Common myeloid progenitor, CD34-positive (primary cell): ENCODE measurements around the gene COPG2.
"Not testable (repeated sequence)": the region's sequence is repeated elsewhere in the genome, so short reads cannot be mapped to it uniquely, and the experiment has no call there.

ENCODE experiments used
- CTCF ChIA-PET: fragments of 350-600 bp; sonication (Branson Sonifier 250); formaldehyde crosslinking; loops from one replicate; lab custom pipeline; 2021; ENCODE audit warnings: antibody characterized with exemption; lab: Charles Lee
- POLR2A ChIA-PET: fragments of 350-600 bp; sonication (Branson Sonifier 250); formaldehyde crosslinking; loops from one replicate; lab custom pipeline; 2021; ENCODE audit warnings: antibody characterized with exemption; lab: Charles Lee
- DNase-seq, 3 donors: peaks; one replicate each; pipeline versions ENCODE4 v3.0.0 to v3.0.0-alpha.2; 2013
- H3K27ac ChIP-seq, 2 experiments: 1 replicate in 1 of 2; 2 replicates in 1 of 2; pipeline ENCODE4 v1.7.0; 2013; ENCODE audit warnings: inconsistent platforms in 2 of 2, low read length in 2 of 2, mild to moderate bottlenecking in 2 of 2, low read depth in 1 of 2, moderate library complexity in 1 of 2; ENCODE audit not compliant: severe bottlenecking in 2 of 2, insufficient read depth in 1 of 2, poor library complexity in 1 of 2
- H3K27me3 ChIP-seq, 5 experiments: replicated peaks in 2 of 5; 1 replicate in 3 of 5; 2 replicates in 2 of 5; pipeline versions ENCODE4 v1.6.1 to v1.7.0; 2013; ENCODE audit warnings: low read length in 4 of 5, mild to moderate bottlenecking in 2 of 5, moderate library complexity in 2 of 5, inconsistent platforms in 1 of 5; ENCODE audit not compliant: insufficient read depth in 5 of 5, control insufficient read depth in 4 of 5
- H3K36me3 ChIP-seq, 4 experiments: 1 replicate in 2 of 4; 2 replicates in 2 of 4; pipeline versions ENCODE4 v1.6.1 to v1.7.0; 2013; ENCODE audit warnings: low read length in 3 of 4, control low read depth in 1 of 4, mild to moderate bottlenecking in 1 of 4; ENCODE audit not compliant: control insufficient read depth in 4 of 4, insufficient read depth in 4 of 4
- H3K4me1 ChIP-seq, 4 experiments: 1 replicate in 3 of 4; 2 replicates in 1 of 4; pipeline versions ENCODE4 v1.6.1 to v1.7.1; 2013; ENCODE audit warnings: low read length in 3 of 4, mild to moderate bottlenecking in 3 of 4, control low read depth in 1 of 4, inconsistent platforms in 1 of 4, moderate library complexity in 1 of 4; ENCODE audit not compliant: control insufficient read depth in 4 of 4, insufficient read depth in 4 of 4; ENCODE audit errors: control extremely low read depth in 1 of 4
- H3K4me3 ChIP-seq, 7 experiments: 1 replicate in 4 of 7; 2 replicates in 3 of 7; pipeline versions ENCODE4 v1.5.1 to v1.7.0; 2013; ENCODE audit warnings: mild to moderate bottlenecking in 7 of 7, low read length in 6 of 7, moderate library complexity in 6 of 7, inconsistent platforms in 2 of 7, low read depth in 2 of 7, control low read depth in 1 of 7; ENCODE audit not compliant: insufficient read depth in 4 of 7, control insufficient read depth in 1 of 7; ENCODE audit errors: extremely low read depth in 1 of 7
- H3K9me3 ChIP-seq, 5 experiments: 1 replicate in 4 of 5; 2 replicates in 1 of 5; pipeline versions ENCODE4 v1.6.1 to v1.7.1; 2013; ENCODE audit warnings: low read length in 4 of 5, mild to moderate bottlenecking in 2 of 5, inconsistent platforms in 1 of 5, low read depth in 1 of 5, moderate library complexity in 1 of 5; ENCODE audit not compliant: control insufficient read depth in 4 of 5, insufficient read depth in 2 of 5; ENCODE audit errors: control extremely low read depth in 1 of 5
- WGBS: methylation state at CpG from one replicate; pipeline ENCODE4 v1.1.5; 2013; ENCODE audit not compliant: insufficient coverage; 5-methylcytosine and 5-hydroxymethylcytosine counted together

COPG2 gene

DNA sequence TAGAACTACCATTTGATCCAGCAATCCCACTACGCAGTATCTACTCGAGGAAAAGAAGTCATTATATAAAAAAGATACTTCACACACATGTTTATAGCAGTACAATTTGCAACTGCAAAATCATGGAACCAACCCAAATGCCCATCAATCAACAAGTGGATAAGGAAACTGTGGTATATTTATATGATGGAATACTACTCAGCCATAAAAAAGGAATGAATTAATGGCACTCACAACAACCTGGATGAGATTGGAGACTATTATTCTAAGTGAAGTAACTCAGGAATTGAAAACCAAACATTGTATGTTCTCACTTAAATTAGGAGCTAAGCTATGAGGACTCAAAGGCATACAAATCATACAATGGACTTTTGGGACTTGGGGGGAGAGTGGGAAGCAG, 82.6 kb downstream of the COPG2 start:
- CTCF ChIA-PET, H3K9me3 ChIP-seq, H3K4me1 ChIP-seq, H3K36me3 ChIP-seq, H3K27ac ChIP-seq, POLR2A ChIA-PET, H3K27me3 ChIP-seq, DNase-seq, H3K4me3 ChIP-seq: not testable (repeated sequence)
- 100% methylated on average over 1 of the region's 2 CpGs for WGBS

DNA sequence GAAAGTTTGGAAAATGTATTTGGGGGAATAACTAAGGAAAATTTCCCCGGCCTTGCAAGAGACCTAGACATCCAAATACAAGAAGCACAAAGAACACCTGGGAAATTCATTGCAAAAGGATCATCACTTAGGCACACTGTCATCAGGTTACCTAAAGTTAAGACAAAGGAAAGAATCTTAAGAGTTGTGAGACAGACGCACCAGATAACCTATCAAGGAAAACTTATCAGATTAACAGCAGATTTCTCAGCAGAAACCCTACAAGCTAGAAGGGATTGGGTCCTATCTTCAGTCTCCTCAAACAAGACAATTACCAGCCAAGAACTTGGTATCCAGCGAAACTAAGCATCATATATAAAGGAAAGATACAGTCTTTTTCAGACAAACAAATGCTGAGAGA, 93.4 kb downstream of the COPG2 start:
- POLR2A ChIA-PET, H3K4me1 ChIP-seq, DNase-seq, H3K27ac ChIP-seq, H3K4me3 ChIP-seq, CTCF ChIA-PET, H3K36me3 ChIP-seq, H3K27me3 ChIP-seq, H3K9me3 ChIP-seq: not testable (repeated sequence)
- no CpG with 5 or more reads among the region's 3 CpGs for WGBS

DNA sequence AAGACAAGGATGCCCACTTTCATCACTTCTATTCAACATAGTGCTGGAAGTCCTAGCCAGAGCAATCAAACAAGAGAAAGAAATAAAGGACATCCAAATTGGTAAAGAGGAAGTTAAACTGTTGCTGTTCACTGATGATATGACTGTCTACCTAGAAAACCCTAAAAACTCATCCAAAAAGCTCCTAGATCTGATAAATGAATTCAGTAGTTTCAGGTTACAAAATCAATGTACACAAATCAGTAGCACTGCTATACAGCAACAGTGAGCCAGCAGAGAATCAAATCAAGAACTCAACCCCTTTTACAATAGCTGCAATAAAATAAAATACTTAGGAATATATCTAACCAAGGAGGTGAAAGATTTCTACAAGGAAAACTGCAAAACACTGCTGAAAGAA, 98.4 kb downstream of the COPG2 start:
- H3K36me3 ChIP-seq, CTCF ChIA-PET, H3K27ac ChIP-seq, DNase-seq, POLR2A ChIA-PET, H3K4me3 ChIP-seq, H3K27me3 ChIP-seq, H3K4me1 ChIP-seq: not testable (repeated sequence)
- peaks cover 4 to 19% (median 9%) of the 10 kb centered on the region in 5 experiments for H3K9me3 ChIP-seq

DNA sequence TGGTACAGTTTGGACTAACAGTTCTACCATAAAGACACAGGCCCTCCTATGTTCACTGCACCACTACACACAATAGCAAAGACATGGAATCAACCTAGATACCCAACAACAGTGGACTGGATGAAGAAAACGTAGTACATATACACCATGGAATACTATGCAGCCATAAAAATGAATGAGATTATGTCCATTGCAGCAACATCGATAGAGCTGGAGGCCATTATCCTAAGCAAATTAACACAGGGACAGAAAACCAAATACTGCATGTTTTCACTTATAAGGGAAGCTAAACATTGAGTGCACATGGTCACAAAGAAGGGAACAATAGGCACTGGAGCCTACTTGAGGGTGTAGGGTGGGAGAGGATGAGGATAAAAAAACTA, 101.7 kb downstream of the COPG2 start:
- no peaks in the 10 kb centered on the region for H3K27me3 ChIP-seq
- POLR2A ChIA-PET: no interaction called here
- CTCF ChIA-PET: no interaction called here
- no peak for DNase-seq
- H3K4me1 ChIP-seq: no peaks in the 10 kb centered on the region
- no peak overlapping the region for H3K27ac ChIP-seq
- no CpG with 5 or more reads among the region's 2 CpGs for WGBS
- peaks cover 0 to 12% (median 1%) of the 10 kb centered on the region in 4 experiments for H3K36me3 ChIP-seq
- peaks cover 4 to 26% (median 10%) of the 10 kb centered on the region in 5 experiments for H3K9me3 ChIP-seq
- no peak overlapping the region for H3K4me3 ChIP-seq

DNA sequence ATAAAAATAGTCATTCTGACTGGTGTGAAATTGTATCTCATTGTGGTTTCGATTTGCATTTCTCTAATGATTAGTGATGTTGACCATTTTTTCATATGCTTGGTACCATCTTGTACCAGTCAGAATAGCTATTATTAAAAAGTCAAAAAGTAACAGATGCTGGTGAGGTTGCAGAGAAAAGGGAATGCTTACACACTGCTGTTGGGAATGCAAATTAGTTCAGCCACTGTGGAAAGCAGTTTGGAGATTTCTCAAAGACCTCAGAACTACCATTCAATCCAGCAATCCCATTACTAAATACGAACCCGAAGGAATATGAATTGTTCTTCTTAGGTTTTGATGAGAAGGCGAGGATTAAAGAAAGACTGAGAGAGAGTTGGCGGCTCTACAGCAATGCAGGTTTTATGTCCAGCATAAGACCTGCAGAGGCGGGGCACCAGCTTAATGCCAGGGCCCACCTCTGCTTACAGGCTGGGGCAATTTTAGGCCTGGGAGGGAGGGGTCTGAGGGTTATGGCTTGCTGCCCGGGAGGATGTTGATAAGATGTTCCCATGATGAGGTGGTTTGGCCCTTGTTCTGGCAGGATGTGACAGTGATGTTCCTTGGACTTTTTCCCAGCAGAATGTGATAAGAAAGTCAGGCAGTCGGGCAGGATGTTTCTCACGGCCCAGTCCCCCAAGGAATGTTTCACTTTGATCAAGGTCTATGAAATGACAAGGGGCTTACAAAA, 102.2 kb downstream of the COPG2 start:
- Histone ChIP-seq H3K36me3 (peaks cover 0 to 12% (median 1%) of the 10 kb centered on the region in 4 experiments), H3K9me3 (peaks cover 4 to 26% (median 10%) of the 10 kb centered on the region in 5 experiments), H3K27me3 (no peaks in the 10 kb centered on the region), H3K4me3 (peak overlapping the region in 1 of 7 experiments; percentile 3), H3K4me1 (no peaks in the 10 kb centered on the region), H3K27ac (no peak overlapping the region)
- no peak for DNase-seq
- WGBS: 100% methylated on average over 1 of the region's 9 CpGs
- CTCF ChIA-PET: no interaction called here
- POLR2A ChIA-PET: no interaction called here

DNA sequence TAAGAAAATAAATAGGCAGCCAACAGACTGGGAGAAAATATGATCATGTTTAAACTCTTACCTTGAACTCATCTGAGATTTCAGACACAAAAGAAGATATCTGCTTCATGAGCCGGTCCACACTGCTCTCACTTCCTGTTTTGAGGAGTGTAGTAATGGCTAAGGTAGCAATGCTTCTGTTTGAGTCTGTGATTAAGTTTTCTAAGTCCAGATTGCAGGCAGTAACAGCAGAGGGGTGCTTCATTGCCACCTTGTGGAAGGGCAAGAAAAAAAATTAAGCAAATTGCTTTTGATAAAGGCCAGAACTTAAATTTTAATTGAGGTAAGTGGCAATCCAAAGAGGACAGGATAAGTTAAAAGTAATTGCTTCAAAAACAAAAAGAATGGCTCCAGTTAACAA, 107.6 kb downstream of the COPG2 start:
- no peaks in the 10 kb centered on the region for H3K27me3 ChIP-seq
- POLR2A ChIA-PET: no interaction called here
- 67% methylated on average over 1 of the region's 1 CpG for WGBS
- H3K36me3 ChIP-seq: peaks cover 3 to 17% (median 6%) of the 10 kb centered on the region in 4 experiments
- H3K27ac ChIP-seq: no peak overlapping the region
- no peaks in the 10 kb centered on the region for H3K4me1 ChIP-seq
- CTCF ChIA-PET: no interaction called here
- H3K4me3 ChIP-seq: no peak overlapping the region
- peak; percentile 47 to 74 (median 64) for DNase-seq
- peaks cover 0 to 12% (median 5%) of the 10 kb centered on the region in 5 experiments for H3K9me3 ChIP-seq

DNA sequence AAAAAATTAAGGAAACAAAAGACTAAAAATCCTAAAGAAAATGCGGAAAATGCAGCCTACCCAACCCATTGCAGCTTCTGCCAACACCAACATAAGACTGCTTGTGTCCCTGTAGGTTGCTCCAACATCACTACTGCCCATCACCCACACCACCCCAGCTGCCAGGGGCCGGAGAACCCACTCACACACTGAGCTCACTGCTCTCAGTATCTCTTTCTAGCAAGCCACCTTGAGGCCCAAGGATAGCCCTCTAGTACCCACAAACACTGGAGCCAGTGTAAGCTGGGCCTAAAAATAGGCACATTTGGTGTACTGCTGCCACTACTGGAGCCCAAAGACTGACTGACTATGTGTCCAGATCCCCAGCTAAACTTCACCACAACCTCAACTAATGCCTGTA, 109.4 kb downstream of the COPG2 start:
- Histone ChIP-seq H3K4me1 (no peaks in the 10 kb centered on the region), H3K4me3 (no peak overlapping the region), H3K9me3 (no peaks in the 10 kb centered on the region), H3K27me3 (no peaks in the 10 kb centered on the region), H3K27ac (no peak overlapping the region), H3K36me3 (peaks cover 3 to 16% (median 6%) of the 10 kb centered on the region in 4 experiments)
- DNase-seq: no peak
- ChIA-PET POLR2A (no interaction called here), CTCF (interaction anchor here (0.6 kb wide), 1 partner anchor 99 kb away, joined by 3 read pairs; no protein-coding TSS in a partner anchor)
- WGBS: 79% methylated on average over 2 of the region's 2 CpGs
